AG04450 (cell line): ENCODE measurements around the gene FHL3. TPM values are rescaled to one million over a fixed set of nuclear protein-coding genes. Genes with fewer than 3 reads are reported as not detected.

Experiments
- CTCF ChIA-PET: fragments of 300-600, 350-600 bp; formaldehyde crosslinking; extraction: SDS; loops from one replicate; lab custom pipeline; 2022; ENCODE audit warnings: antibody characterized with exemption, inconsistent platforms; lab: Charles Lee
- POLR2A ChIA-PET: fragments of 350-600 bp; formaldehyde crosslinking; extraction: SDS; loops from one replicate; lab custom pipeline; 2021; ENCODE audit warnings: antibody characterized with exemption, inconsistent platforms; lab: Yijun Ruan, JAX
- DNase-seq: peaks from one replicate; pipeline ENCODE4 v3.0.0-alpha.2; 2011; ENCODE audit warnings: low read depth, low spot score
- H3K27ac ChIP-seq: one replicate; pipeline ENCODE4 v1.5.1; 2012; ENCODE audit warnings: low read depth, low read length, control low read depth
- H3K27me3 ChIP-seq: one replicate; pipeline ENCODE4 v1.6.0; 2012; ENCODE audit warnings: low read length; ENCODE audit not compliant: control insufficient read depth, insufficient read depth
- H3K4me3 ChIP-seq: 2 replicates; pipeline ENCODE4 v1.5.1; 2011; ENCODE audit warnings: mild to moderate bottlenecking, low read depth, low read length, control low read depth
- H3K9me3 ChIP-seq: 2 replicates; pipeline ENCODE4 v1.5.1; 2012; ENCODE audit warnings: low read length; ENCODE audit not compliant: control insufficient read depth, insufficient read depth
- CTCF ChIP-seq: IDR thresholded peaks from 2 replicates; pipeline ENCODE4 v1.5.1; 2011; ENCODE audit warnings: low read depth, low read length, control low read depth, inconsistent platforms
- polyA plus RNA-seq: library from polyadenylated mRNA; depleted of rRNA; stranded (reverse); fragments of >200 nt; gene quantifications from 2 replicates; pipeline ENCODE4 v1.2.3, GENCODE V29; 2011; rRNA removed
- small RNA-seq: library from RNA; depleted of rRNA; stranded (forward); fragments of <200 nt; gene quantifications from one replicate; pipeline ENCODE3, GENCODE V24; 2012; ENCODE audit warnings: low read depth; ENCODE audit not compliant: insufficient read length

Gene FHL3
- polyA plus RNA-seq, 1 experiment = 10.0 TPM

- no peaks in the 10 kb centered on the region for H3K27me3 ChIP-seq
- H3K27ac ChIP-seq = no peak overlapping the region
- no peaks in the 10 kb centered on the region for H3K9me3 ChIP-seq
- no peak for TF ChIP-seq CTCF
- ChIA-PET POLR2A (interaction anchor here (0.6 kb wide), 2 partner anchors 65 to 141 kb away, joined by 3 read pairs; partner anchors contain the start of gene YRDC), CTCF (interaction anchor here (0.6 kb wide), 1 partner anchor 1145 kb away, joined by 3 read pairs; no protein-coding TSS in a partner anchor)
- H3K4me3 ChIP-seq = no peak overlapping the region
- DNase-seq = no peak
Measured at GRCh38 chr1:37949524-37950152, 55.7 kb downstream of the FHL3 start.

- Histone ChIP-seq H3K4me3 (no peak overlapping the region), H3K27me3 (no peaks in the 10 kb centered on the region), H3K9me3 (no peaks in the 10 kb centered on the region), H3K27ac (no peak overlapping the region)
- ChIA-PET CTCF (interaction anchor here (0.6 kb wide), 1 partner anchor 1145 kb away, joined by 3 read pairs; no protein-coding TSS in a partner anchor), POLR2A (interaction anchor here (0.6 kb wide), 2 partner anchors 25 to 76 kb away, joined by 3 to 5 read pairs; no protein-coding TSS in a partner anchor)
- no peak for TF ChIP-seq CTCF
- DNase-seq = no peak
Measured at GRCh38 chr1:37948841-37949240, 56.5 kb downstream of the FHL3 start.

- no peak for DNase-seq
- CTCF ChIA-PET = interaction anchor here (0.7 to 1.7 kb wide), 2 partner anchors 11 to 88 kb away, joined by 4 read pairs; no protein-coding TSS in a partner anchor
- no peak for TF ChIP-seq CTCF
- no peaks in the 10 kb centered on the region for H3K27me3 ChIP-seq
- POLR2A ChIA-PET = no interaction called here
- no peak overlapping the region for H3K27ac ChIP-seq
- no peak overlapping the region for H3K4me3 ChIP-seq
- no peaks in the 10 kb centered on the region for H3K9me3 ChIP-seq
Measured at GRCh38 chr1:37948166-37948565, 57.1 kb downstream of the FHL3 start.

- no peak for TF ChIP-seq CTCF
- DNase-seq = no peak
- CTCF ChIA-PET = interaction anchor here (0.7 to 1.7 kb wide), 3 partner anchors 12 to 87 kb away, joined by 3 to 4 read pairs (median 4); no protein-coding TSS in a partner anchor
- H3K27ac ChIP-seq = no peak overlapping the region
- no peak overlapping the region for H3K4me3 ChIP-seq
- no peaks in the 10 kb centered on the region for H3K9me3 ChIP-seq
- no peaks in the 10 kb centered on the region for H3K27me3 ChIP-seq
- POLR2A ChIA-PET = interaction anchor here (1.1 kb wide), 1 partner anchor 16 kb away, joined by 4 read pairs; no protein-coding TSS in a partner anchor
Measured at GRCh38 chr1:37947364-37947763, 58.0 kb downstream of the FHL3 start.

Small RNA genes within 50 kb of the gene (small RNA-seq; reads per million reads assigned to genes)
- gene RF00017 (not detected), gene RNU6-510P (not detected)

Other genes starting within 250 kb of the FHL3 start
- gene EPHA10, start 240.4 kb downstream of the FHL3 start, polyA plus RNA-seq = not detected in 2 replicates
- gene MANEAL, start 211.7 kb downstream of the FHL3 start, polyA plus RNA-seq = 0.32 and 0.65 TPM in 2 replicates
- 26.0 and 30.3 TPM in 2 replicates for gene C1orf122, start 197.7 kb downstream of the FHL3 start, polyA plus RNA-seq
- gene YRDC, start 197.3 kb downstream of the FHL3 start, polyA plus RNA-seq = 15.2 and 15.6 TPM in 2 replicates
- 6.8 and 8.6 TPM in 2 replicates for gene MTF1, start 145.9 kb downstream of the FHL3 start, polyA plus RNA-seq
- 20.1 and 21.9 TPM in 2 replicates for gene INPP5B, start 58.5 kb downstream of the FHL3 start, polyA plus RNA-seq
- gene SF3A3, start 15.5 kb downstream of the FHL3 start, polyA plus RNA-seq = 60.0 and 76.1 TPM in 2 replicates
- gene UTP11, start 7.2 kb upstream of the FHL3 start, polyA plus RNA-seq = 32.9 and 43.8 TPM in 2 replicates
- not detected in 2 replicates for gene POU3F1, start 41.3 kb upstream of the FHL3 start, polyA plus RNA-seq